GM18858 (cell line): ENCODE data around the gene NHERF1.

Experiments used
- ATAC-seq: cut with Tn5 transposase; IDR thresholded peaks from one replicate; pipeline ENCODE4 v1.9.1; 2021; ENCODE audit not compliant: unreplicated experiment

NHERF1 gene

DNA sequence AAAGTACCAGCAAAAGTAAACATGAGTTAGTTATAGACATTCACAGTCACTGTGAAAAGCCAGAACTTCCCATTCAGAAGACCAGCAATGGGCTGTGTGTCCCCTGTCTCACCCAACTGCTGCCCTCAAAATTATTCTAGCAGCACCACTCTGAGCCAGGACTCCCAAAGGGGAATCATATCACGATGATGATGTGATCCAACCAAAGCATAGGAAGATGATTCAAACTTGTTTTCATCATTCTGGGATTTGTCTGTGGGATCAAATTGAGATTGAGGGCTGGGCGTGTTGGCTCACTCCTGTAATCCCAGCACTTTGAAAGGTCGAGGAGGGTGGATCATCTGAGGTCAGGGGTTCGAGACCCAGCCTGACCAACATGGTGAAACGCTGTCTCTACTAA is 34.1 kb downstream of the NHERF1 start:
- no peak for ATAC-seq

DNA sequence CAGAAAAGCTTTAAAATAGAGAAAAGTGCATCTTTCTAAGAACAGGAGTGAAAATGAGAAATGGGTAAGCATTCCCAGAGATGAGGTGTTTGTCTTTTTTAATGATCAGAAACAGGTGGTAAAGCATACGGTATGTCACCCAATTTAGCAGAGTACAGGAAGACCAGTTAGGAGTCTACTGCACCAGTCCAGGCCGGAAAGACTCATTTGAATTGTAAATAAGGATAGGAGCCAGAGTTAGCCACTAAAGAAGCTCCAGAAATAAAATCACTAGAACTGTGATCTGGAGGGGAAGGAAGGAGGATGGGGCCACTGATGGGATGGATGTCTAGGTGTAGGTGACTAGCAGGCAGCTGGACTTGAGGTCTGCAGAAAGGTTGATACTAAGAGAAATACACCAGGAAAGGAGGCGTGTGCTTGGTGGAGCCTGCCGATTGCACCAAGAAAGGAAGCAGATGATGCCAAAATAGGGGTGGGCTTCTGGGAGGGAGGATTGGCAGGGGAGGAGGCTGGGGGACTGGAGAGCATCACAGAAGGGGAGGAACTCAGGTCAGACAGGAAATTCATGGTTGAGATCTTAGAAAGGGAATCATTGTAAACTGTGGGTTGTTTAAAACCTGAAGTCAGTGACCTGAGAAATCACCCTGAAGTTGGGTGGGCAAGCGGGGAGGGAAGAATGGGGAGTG is 35.8 kb downstream of the NHERF1 start:
- ATAC-seq = no peak

DNA sequence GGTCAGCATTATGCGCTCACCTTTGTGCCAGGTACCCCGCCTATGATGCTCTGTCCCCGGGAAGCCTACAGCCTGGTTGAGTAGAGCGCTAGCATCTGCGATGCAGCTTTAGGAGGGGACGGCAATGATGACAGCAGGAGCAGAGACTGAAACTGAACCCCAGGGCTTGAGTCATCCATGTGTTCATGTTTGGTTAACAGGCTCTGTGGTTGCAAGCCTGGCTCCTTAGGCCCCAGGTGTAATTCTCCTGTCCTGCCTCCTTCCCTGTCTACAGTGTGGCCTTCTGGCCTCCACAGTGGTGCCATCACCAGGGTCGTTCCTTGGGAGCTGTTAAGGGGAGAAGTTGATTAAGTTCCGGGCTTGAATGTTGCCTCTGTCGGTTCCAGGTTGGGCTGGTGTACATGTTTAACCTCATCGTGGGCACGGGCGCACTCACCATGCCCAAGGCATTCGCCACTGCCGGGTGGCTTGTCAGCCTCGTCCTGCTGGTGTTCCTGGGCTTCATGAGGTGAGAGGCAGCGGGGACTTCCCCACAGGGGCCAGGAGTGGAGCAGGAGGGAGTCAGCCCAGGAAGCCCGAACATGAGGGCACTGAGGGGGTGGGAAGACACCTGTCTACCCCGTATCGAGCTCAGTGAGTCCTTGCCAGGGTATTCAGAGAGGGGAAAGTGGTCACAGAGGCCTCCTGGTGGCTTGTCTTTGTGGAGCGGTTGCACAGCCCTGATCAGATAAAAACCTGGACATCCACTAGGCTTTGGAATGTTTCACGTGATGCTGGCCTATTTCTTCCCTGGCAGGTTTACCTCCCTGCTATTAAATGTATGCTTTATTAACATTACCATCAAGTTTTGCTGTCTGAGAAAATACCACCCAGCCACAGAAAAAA is 36.9 kb downstream of the NHERF1 start:
- no peak for ATAC-seq

DNA sequence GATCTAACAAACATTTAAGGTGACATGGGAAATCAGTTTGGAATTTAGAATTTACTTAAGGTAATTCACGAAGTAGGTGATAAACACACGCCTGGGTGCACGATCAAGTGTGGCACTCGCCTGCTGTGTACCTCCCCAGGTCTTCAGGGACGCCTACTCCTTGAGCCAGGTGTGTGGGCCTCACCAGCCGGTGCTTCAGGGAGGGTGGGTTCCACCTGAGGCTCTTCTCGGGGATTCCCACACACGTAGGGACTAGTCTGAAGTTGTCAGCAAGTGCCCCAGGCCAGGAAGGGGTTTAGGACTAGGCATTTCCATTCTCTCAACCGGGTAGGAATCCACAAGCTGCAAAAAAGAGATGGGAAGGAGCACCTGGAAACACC is 37.5 kb downstream of the NHERF1 start:
- no peak for ATAC-seq

DNA sequence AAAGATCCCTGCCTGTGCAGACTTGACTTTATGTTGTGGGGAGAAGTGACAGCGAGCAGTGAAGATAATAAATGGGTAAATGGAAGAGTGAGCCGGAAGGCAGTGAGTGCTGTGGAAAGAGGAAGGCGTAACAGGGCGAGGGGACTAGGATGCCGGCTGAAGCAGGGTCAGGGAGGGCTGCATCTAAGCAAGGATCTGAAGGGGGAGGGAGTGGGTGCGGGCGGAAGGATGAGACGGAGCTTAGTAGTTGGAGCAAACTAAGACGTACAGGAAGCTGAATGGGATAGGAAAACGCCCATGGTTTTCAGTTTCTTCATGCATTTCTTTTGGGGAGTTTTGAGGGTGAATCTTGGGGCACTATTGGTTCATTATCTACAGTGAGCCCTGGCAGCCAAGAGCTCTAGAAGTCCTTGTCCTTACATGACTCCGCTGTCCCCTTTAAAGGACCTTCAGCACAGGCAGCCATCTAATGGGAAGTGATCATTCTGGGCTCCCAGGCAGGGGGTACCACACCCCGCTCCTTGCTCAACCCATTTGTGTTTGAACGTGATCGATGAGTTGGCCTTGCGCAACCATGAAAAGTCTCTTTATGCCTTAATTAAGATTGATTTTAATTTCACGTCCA is 38.1 kb downstream of the NHERF1 start:
- ATAC-seq = no peak

DNA sequence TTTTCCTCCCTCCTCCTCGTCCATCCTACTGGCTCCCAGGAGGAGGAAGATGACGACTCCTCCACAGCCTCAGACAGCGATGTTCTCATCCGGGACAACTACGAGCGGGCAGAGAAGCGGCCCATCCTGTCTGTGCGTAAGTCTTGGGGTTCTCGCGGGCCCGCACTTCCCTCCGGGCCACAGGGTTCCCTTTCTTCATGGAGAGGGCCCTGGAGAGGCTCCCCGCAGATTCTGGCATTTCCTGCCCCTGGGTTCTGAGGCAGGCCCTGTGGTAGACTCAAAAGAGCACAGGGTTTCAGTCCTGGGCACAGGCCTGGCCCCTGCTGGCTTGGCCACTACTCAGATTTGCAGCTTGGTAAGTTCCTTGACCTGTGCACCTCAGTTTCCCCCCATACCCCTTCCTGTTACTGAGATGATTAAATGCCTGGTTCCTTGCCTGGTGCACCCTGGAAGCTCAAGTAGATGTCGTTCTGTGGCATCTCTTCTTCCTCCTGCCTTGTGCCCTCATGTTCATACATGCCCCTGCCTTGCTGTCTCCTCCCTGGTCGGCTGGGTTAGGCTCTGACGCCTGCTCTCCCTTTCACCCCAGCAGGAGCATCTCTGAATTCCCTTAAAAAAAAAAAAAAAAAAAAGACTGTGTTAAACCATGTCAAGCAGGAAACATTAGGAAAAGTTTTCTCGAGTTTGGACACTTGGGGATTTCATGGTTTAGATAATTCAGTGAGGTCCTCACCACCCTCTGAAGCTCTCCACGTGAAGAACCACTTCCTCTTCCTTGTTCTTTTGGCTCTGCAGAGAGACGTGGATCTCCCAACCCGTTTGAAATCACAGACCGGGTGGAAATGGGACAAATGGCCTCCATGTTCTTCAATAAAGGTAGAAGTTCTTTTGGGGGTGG is 42.0 kb downstream of the NHERF1 start:
- no peak for ATAC-seq

DNA sequence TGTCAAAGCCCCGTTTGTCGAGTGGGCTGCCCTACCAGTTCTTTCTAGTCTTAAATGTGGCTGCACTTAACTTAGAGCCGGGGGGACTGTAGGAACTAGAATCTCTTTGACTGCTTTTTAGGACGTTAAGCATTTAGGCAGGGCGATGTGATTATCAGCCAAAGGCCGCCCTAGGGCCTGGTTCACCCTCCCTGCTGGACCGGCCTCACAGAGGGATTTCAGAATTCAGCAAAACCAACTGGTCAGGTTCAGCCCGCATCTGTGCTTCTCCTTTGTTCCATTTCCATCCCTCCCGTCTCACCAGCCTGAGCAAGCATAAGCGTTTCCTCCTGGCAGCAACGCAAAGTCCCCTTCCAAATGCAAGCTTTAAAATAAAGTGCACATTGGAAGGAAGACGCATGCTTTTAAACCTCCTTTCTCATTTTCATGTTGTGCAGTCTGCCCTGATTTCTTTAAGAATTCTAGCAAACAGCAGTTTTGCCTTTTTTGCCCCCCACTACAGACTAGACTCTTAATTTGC is 44.2 kb downstream of the NHERF1 start:
- ATAC-seq = no peak

DNA sequence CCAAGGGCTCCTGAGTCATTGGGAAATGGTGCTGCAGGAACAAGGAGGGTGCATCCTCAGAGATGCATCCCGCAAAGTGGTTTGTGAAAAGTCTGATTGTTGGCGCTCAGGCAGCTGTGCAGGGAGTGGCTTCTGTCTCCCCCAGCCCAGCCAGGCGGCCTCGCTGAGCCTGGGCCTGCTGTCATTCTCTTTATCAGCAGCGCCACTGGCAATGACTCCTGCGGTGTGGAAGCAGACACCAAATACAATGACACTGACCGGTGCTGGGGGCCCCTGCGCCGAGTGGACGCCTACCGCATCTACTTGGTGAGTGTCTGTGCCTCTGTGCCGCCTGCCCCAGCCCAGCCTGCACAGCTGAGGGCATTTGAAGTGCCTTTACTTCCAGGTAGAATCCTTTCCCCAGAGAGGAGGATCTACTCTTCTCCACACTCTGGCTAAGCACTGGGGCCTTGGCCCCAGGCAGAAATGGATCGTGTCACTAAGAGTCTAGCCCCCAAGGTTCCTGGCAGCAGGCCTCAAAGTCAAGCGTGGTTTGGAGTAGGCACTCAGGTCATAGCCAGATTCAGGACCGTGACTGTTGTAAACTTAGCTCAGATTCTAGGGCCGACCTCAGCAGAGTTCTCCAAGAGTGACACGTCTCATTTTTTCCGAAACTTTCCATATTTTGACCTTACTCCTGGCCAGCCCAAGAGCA is 47.0 kb downstream of the NHERF1 start:
- ATAC-seq = no peak

DNA sequence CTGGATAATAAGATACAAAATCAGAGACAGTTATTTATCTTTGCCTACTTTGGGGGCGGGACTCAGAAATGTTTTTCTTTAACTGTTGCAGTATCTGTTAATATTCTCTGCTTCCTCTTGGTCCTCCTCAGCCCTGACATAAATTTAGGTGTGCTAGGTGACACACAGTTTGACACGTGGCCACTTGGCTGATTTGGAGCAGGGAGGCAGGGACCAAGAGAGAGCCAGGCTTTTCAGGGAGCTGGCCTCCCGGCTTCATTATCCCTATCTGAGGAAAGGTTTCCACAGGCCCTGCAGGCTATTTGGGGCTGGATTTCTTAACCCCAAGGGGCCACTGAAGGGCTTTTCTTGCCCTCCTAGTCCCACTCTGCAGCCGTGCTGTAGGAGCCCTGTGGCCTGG is 47.8 kb downstream of the NHERF1 start:
- ATAC-seq = no peak

DNA sequence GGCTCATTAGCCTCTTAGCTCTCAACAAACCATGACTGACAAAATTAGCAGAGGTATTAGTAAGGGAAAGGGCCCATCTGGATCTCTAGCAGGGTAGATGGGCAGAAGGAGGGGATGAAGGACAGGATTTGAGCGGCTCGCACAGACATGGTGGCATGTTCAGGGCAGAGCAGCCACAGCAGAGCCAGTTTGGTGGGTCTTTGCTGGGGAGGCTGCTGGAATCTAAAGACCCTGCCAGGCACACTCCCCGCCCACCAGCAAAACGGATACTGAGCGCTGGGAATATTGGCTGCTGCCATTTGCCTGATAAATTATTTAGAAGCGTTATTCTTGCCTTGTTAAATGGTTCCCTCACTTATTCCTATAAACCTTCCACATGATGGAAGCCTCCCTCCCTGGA is 48.4 kb downstream of the NHERF1 start:
- no peak for ATAC-seq

DNA sequence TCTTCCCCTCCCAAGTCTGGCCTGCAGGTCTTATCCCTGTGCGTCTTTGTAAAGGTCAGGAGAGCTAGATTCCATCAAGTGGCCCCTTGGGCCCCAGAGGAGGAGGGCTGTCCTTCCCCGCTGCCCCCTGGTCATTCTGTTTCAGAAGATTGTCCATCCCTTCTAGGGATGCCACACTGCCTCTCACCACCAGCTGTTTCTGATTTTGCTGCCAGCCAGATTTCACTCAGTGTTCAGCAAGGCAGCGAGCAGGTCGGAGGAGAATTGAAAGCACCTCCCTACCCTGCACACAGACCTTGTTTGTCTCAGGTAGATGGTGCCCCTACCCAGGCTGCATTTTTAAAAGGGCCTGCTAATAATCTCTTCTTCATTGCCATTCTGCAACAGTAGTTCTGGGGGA is 49.4 kb downstream of the NHERF1 start:
- no peak for ATAC-seq

DNA sequence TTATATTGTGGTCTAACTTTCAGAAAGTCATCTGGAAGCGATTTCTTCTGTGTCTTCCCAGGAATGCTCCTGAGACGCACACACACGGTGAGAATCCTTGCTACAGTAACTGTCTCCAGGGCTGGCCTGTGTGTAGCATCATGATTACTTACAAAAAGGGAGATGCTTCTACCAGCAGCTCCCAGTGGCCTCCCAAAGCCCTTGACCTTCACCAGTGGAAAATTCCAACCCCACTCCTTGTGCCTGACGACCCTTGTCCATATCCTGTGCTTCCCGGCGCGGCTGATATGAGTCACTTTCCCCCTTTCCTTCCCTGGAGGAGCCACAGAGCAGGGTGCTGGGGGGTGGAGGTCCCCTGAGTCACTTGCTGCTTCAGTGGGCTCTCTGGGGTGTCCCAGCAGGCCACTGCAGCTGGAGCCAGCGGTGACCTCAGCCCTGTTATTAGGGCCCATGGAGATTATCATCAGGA is 49.8 kb downstream of the NHERF1 start:
- no peak for ATAC-seq

DNA sequence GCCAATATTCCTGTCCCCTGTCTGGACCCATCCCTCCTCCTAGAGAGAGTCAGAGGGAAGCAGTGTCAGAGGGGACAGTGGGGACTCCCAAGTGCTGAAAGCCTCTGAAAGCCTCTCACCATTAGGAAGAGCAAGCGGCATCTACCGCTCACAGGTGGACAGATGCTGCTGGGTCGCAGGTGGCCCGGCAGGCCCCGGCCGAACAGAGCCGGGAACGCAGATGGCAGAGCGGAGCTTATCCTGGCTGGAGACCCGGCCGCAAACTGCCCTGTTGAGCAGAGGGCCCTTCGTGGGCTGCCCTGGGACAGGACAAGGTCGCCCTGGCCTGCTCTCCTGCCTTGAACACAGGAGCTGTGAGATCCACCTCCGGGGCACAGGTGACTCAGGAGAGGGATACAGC is 50.7 kb downstream of the NHERF1 start:
- no peak for ATAC-seq

DNA sequence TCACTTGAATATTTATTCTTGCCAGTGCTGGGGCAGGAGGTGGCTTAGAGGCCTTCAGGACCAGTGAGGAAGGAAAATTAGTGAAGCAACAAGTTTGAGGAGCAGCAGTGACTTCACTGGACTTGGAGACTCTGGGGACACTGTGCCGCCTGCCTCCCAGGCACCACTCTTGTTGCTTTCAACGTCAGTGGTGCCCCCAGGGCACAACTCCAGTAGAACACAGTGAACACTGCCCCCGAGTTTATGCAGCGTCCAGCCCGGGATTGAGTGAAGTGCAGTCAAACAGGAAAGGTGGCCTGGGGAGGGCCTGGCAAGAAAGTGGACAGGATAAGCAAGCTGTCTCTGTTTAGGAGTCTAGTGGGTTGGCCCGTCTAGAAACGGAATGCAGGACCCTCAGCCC is 52.1 kb downstream of the NHERF1 start:
- ATAC-seq = no peak

DNA sequence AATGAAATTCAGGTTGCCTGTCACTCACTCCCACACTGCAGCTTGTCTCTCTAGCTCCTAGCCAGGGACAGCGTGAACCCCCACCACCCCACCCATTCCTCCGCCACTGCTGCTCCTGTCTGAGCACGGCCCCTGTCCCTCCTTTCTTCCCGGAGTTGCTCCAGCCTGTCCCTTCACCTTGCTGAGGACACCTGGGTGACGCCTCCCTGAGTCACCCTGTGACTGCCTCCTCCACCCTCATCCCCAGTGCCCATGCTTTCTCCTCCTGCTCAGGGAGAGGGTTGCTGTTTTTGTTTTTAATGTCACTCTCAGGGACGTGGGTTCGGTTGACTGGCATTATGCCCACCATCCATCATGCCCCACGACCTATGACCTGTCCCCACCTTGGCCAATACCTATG is 53.5 kb downstream of the NHERF1 start:
- ATAC-seq = no peak

DNA sequence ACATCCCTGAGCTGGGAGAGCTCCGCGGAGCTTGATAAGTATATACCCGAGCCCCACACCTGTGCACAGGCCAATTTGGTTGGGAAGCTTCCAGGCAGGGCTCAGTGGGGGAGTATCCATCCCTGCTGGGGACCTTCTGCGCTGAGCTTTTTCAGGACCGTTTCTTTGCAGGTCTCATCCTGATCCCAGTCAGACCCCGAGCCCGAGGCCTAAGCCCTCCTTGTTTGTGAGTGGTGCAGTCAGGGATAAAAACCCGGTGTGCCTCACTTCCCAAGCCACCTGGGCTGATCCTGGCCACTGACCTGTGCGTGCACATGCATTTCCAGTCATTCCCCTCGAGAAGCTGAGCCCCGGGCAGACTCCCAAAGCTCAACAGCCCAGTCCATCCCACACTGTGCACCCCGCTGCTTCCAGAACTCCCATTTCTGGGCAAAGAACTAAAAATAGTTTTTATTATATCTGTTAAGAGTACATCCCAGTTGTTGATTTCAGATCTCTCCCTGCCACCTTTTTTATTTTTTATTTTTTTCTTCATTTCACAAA is 55.0 kb downstream of the NHERF1 start:
- no peak for ATAC-seq

DNA sequence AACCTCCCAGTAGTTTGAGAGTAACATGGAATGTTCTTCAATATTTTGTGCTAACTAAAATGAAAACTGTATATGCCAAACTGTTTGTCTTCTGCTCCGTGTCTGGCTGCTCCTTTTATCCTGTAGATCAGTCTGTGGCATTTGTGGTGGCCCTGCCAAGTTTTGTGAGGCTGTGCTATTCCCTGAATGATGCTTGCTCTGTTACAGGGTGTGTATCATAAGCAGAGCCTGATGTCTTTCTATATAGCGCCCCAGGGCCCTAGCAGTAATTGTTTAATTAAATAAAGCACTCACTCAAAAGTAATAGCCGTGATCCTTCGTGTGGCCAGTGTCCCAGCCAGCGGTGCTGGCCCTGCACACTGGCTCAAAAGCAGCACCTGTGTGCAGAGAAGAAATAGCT is 55.5 kb downstream of the NHERF1 start:
- no peak for ATAC-seq

DNA sequence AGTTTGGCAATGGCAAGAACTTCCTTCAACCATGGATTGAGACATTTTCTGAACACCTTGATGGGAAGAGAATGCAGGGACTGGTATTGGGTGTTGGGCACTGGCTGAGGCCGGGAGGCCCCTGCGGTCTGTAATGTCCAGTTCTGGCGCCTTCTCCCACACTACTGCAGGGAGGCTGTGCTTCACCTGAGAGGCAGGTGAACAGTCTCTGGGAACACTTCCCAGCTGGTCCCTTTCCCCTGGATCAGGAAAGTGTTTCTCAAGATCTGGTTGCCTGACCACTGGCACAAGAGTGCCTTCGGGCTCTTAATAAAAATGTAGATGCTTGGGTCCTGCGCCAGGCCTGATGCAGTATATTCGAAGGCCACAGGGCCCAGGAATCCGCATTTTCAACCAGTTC is 56.3 kb downstream of the NHERF1 start:
- no peak for ATAC-seq

DNA sequence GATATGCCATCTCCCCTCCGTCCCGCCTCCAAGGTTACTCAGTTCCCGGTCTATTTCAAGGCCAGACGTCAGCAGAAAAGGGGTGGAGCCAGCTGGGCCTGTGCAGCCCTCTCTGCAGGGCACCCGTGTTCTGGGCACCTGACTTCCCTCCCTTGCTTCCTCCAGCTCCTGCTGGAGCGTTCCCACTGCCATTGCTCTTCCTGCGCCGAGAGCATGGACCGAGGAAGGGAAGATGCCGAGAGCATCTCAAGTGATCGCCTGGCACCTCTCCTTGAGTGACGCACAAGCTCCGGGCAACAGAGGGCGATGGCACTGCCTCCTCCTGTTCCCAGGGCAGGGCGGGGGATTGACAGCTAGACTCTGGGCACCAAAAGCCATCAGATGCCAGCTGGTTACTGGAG is 57.2 kb downstream of the NHERF1 start:
- ATAC-seq = no peak

DNA sequence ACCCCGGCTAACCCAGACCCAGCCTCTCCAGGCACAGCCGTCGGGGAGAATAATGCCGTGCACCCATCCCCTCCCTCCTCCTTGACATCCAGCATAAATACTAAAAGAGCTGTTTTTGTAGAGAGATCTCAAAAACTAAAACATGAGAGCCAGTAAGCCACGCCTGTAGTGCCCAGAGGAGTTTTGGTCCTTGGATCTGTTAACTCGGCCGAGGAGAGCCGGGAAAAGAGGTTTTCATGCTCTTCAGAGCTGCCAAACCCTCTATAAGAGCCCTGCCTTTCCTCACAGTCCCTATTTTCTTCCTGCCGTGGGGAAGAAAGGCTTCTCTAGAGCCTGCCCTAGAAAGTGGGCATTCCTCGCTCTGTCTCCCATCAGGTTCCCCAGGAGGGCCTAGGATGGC is 57.9 kb downstream of the NHERF1 start:
- ATAC-seq = no peak
